HG03039 (cell line): Measurements from ENCODE around the gene IFITM10.

Experiments
- ATAC-seq: cut with Tn5 transposase; IDR thresholded peaks from one replicate; pipeline ENCODE4 v1.9.1; 2021; ENCODE audit warnings: mild to moderate bottlenecking, moderate library complexity; ENCODE audit not compliant: unreplicated experiment

IFITM10 gene

DNA sequence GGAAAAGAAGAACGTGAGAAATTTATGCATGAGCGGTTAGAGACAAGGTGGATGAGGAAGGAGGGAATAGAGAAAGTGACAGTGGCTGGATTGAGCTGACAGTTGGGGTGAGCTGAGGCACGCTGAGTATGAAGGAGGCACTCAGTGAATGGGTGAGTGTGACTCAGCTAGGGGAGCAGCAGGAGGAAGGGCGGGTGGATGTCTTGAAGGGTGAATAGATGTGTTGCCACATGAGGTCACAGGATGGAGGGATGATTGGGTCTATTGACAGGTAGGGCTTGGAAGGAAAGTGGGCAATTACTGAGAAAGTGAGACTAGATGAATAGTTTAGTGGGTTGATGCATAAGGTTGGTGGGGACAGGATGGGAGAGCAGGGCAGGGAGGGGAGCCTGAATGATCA lies 8.0 kb downstream of the IFITM10 start:
- no peak for ATAC-seq

DNA sequence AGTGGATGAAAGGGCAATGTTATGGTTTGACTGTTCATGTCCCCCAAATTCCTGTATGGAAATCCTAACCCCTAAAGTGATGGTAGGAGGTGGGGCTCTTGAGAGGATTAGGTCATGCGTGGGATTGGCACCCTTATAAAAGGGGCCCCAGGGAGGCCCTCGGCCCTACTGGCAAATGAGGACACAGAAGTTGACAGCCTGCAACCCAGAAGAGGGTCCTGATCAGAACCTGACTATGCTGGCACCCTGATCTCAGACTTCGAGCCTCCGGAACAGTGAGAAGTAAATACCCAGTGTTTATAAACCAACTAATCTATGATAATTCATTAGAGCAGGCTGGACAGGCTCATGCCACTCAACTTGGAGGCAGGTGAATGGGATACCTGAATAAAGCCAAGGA lies 8.7 kb downstream of the IFITM10 start:
- no peak for ATAC-seq

DNA sequence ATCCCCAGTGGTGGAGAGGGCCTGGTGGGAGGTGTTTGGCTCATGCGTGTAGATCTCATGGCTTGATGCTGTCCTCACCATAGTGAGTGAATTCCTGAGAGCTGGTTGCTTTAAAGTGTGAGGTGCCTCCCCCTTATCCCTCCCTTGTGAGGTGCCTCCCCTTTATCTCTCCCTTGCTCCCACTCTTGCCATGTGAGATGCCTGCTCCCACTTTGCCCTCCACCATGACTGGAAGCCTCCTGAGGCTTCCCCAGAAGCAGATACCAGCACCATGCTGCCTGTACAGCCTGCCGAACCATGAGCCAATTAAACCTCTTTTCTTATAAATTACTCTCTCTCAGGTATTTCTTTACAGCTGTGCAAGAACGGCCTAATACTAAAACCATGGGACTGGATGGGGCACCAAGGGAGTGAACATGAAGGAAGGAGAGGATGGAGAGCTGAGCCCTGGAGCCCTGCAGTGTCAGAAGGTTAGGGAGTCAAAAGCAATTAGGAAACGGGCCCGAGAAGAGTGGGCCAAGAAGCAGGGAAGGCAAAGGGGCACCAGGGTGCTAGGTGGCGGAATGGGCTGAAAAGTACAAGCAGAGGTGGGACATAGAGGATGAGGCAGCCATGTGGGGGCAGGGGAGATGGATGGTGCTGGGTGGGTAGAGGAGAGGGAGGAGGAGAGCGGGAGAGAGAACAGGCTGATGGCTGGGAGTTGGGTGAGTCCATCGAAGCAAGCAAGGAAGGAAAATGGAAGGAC lies 9.4 kb downstream of the IFITM10 start:
- no peak for ATAC-seq

DNA sequence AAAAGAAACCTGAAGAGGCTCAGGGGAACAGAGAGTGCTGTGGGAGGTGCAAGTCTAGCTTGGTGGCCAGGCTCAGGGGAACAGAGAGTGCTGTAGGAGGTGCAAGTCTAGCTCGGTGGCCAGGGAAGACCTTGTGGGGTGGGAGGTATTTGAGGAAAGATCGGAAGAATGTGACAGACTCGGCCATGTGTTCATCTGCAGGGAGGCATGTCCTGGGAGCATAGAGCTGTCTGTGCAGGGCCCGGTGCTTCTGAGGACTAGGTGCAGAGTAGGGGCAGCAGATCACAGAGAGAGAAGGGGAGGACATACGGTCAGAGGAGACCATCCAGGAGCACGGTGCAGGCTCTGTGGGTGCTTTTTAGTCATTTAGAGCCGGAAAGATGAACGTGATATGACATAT lies 10.8 kb downstream of the IFITM10 start:
- ATAC-seq, result no peak

DNA sequence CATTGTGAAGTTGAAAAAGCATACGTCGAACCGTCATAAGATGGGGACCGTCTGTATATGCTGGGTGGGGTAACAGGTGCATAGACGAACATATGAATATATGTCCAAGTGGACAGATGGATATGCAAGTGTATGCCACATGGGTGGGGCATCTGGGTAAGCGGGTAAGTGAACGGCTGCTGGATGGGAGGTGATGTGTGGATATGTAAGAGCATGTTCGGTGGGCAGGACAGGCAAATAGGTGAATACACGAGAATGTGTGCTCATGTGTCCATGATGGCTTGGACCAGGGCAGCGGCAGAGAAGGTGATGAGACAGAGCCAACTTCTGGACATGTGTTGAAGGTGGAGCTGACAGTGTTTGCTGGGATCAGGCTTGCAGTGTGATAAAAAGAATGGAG lies 12.0 kb downstream of the IFITM10 start:
- ATAC-seq, result no peak

DNA sequence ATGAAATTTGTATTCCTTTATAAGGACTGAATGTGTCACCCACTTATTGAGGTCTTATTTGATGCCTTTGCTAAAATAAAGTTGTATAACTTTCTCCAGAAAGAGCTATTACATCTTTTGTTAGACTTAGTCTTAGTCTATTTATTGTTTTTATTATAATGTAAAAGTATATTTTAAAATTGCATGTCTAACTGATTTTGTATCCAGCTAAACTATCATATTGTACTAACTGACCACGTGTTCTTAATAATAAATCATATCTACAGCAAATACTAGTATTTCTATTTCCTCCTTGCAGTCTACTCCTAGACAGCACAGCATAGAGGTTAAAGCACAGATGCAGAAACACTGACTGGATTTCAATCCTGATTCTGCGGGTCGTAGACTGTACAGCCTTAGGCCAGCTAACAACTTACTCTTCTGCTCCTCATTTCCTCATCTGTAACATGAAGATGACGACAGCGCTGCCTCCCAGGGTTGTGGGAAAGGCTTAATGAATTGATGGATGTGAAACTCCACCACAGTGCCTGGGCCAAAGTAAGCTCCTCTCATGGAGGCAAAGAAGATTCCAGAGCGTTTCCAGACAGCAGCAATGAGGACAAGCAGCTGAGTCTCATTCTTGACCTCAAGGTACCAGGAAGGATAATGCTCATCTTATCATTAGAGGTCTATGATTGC lies 13.2 kb downstream of the IFITM10 start:
- no peak for ATAC-seq

DNA sequence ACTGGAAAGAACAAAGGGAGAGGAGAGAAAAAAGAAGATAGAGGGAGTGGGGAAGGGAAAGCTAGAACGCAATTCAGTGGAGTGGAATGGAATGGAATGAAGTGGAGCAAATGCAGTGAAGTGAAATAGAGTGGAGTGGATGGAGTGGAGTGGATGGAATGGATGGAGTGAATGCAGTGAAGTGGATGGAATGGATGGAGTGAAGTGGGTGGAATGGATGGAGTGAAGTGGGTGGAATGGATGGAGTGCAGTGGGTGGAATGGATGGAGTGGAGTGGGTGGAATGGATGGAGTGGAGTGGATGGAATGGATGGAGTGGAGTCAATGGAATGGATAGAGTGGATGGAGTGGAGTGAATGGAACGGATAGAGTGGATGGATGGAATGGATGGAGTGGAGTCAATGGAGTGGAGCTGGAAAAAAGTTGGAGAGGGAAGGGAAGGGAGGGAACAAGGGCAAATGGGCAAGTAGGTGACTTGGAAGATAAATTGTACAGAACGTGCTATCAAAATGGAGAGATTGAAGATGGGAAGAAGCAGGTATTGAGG lies 13.9 kb downstream of the IFITM10 start:
- ATAC-seq, result no peak

DNA sequence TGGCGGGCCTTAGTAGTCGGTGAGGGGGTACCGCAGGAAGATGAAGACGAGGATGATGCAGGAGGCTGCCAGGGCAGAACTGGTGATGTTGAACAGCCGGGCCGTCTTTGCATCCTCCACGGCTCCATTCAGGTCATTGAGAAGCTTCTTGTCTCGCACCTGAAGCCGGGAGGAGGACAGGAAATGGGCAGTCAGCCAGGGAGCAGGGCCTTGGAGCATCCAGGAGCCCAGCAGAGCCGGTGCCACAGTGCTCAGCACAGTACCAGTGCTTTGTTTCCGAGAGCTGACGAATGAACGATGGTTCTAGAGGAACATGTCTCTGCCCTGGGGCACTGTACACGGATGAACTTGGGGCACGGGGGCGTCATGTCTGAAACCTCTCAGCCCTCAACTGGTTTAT lies 15.1 kb downstream of the IFITM10 start:
- ATAC-seq, result no peak

DNA sequence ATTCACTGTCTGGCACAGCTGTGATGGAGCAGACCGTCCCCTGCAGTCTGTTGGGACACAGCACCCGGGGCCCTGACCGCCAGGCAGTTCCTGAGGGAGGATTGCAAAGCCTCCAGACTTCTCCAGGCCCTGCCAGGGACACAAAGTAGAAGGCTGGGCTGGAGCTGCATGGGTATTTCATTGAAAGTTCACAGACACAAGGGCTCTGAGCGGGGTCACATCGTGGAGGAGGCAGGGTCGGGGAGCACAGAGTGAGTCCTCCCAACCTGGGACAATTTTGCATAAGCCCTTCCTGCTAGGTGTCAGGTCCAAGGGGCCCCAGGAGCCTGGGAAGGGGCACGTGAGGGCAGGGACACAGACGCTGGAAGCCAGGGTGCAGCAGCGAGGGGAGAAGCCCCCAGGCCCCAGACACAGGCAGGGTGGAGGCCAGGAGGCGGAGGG lies 15.7 kb downstream of the IFITM10 start:
- ATAC-seq, result no peak

DNA sequence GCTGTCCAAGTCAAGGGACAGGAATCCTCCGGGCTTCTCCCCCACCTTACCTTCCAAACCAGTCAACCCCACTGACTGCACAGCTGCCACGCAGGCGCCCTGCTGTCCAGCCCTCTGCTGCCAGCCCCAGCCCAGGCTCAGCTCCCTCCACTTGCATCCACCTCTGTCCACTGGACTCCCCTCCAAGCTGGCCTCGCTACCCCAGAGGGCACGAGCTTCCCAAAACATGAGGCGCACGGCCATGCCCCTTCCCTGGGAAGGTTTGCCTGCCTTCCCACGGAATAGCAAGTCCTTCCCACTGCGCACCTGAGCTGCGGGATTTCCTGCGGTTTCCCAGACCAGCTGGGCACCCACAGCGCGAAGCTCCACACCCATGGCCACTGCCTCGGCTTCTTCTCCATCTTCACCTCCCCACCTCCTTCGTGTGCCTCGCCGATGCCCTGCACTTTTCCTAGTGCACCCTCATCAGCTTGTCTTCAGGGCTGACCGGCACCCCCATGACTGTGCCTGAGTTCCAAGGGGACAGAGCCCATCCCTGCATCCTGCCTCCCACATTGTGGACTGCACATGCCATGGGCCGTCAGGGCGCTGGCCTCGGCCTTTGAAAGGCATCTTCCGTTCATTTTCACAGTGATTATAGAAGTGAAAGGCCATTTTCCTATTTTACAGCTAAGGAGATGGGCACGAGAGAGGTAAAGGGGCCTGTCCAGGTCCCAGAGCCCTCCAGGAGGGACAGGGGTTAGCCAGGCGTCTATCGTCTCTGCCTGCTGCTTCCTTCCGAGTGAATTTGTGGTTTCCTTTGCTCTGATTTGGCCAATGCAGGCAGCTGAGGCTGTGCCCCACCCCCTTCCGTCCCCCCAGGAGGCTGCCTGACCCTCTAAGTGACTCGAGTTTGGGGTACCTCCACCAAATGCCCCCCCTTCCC lies 16.4 kb downstream of the IFITM10 start:
- ATAC-seq, result no peak

DNA sequence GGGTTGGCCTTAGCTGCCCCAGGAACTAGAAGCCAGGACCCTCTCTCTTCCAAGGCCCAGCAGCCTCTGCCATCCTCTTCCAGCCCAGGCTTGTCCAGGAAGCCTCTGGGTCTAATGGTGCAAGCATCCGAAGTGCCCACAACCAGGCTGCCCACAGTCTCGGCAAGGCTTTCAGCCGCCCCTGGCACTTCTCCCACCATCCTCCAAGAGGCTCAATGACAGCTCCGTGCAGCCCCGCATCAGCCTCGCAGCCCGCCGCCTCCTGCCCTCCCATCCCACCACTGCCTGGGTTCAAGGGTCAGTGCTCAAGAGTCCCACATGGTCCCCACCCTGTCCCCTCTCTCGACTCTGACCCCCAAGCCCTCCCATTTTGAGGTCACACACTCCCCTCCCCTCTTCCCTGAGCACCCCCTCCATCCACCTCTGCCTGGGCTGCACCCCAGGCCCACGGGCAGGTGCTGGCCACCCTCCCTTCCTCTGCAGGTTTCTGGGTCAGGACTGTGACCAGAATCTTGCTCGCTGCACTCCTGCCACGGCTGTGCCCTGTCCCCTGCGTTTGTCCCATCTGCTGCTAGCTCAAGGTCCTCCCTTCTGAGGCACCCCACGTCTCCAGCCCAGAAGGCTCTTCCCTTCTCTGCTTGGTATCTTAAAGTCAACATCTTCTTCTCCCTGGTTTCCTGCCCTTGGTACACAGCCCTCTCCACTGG lies 17.2 kb downstream of the IFITM10 start:
- ATAC-seq, result no peak

DNA sequence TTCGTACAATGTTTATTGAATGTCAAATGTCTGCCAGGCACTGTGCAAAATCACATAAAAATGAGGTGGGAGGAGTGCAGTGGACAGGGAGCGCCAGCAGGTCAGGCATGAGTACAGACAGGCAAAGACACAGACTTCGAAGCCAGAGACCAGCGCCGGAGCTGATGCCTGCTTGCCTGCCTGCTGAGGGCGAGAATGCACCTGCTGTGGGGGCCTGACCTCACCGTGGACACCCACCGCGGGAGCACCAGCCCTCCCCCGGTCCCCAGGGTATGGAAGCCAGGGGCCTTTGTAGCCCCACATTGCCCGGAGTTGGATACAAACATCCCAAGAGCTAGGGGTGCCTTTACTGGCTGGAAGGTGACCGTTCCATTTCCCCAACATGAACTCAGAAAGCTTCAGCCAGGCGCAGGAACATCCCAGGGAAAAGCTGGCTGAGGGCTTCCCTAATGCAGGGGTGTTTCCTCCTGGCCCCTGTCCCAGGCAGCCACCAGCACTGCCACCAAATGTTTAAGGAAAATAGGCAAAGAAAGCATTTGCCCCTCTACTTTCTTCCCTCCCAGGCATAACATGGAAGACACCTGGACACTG lies 17.9 kb downstream of the IFITM10 start:
- no peak for ATAC-seq

DNA sequence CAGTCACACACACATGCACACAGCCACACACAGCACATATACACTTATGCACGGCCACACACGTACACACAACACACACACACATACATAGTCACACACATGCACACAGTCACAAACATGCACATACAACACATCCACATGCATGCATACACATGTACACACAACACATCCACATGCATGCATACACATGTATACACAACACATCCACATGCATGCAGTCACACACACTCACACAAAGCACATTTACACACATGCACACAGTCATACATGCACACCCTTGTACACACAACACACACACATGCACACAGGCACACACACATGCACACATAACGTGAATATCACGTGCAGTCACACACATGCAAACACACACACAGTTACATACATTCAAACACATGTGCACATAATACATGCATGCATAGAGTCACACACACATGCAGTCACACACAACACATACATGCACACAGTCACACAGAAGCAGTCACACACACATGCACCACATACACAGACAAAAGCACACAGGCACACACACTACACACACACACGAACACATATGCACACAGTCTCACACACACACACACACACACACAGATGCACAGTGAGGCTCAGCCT lies 18.8 kb downstream of the IFITM10 start:
- no peak for ATAC-seq

DNA sequence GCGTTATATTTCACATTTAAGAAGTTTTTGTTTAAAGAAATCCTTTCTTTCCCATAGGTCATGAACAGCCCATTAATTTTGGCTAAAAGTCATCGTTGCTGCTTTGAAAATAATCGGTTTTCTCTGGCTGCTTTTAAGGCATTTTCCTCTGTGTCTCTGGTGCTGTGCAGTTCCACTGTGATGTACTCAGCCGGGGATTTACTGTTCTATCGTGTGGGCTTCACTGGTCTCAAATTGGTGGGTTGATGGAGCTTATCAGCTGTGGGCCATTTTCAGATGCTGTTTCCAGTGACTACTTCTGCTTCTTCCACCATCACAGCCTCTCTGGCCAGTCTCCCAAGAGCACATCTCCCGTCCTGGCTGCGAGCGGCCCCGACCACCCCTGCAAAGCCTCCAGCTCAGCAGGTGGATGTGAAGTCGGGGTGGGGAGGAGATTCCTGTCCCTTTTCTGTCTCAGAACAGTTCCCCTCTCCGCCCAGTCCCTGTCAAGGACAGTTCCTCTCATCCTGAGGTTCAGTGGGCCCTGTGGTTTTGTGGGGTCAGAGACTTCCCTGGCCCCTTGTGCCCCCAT lies 20.3 kb downstream of the IFITM10 start:
- no peak for ATAC-seq

DNA sequence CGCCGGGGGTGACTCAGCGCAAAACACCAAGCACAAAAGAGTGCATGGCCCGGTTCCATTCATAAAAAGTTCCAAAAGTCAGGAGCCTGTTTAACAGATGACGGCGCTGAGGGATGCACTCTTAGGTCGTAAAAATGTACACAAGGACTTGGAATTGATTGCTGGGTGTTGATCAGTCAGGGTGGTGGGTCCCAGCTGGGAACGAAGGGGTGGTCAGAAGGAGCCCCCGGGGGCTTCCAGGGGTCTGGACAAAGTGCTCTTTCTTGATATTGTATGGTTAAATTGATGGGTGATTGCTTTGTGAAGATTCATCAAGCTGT lies 20.7 kb downstream of the IFITM10 start:
- ATAC-seq, result no peak

DNA sequence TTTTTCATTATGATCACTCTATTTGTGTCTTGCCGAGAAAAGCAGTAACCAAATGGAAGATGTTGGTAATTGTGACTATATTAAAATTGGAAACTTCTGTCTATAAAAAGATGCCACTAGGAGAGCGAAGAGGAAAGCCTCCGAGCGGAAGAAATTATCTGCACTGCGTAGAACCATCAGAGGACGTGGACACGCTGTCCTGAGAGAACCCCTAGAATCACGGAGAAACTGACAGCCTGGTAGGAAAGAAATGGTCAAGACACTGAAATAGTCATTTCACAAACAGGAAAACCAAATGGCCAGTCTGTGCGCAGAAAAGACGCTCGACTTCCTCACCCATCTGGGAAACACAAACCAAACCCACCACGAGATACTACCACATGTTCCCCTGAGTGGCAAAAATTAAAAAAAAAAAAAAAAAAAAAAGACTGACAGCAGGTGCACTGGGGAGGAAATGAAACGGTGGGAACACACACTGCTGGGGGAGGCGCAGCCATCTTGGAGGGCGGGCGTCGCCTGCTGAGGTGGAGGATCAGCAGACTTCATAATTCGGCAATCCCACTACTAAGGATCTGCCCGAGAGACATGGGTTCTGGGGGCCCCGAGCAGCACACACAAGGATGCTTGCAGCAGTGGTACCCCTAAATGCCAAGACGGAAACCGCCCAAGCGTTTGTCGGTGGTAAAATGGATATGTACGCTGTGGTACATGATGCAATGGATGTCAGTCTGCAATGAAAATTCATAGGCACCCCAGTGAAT lies 21.3 kb downstream of the IFITM10 start:
- no peak for ATAC-seq

DNA sequence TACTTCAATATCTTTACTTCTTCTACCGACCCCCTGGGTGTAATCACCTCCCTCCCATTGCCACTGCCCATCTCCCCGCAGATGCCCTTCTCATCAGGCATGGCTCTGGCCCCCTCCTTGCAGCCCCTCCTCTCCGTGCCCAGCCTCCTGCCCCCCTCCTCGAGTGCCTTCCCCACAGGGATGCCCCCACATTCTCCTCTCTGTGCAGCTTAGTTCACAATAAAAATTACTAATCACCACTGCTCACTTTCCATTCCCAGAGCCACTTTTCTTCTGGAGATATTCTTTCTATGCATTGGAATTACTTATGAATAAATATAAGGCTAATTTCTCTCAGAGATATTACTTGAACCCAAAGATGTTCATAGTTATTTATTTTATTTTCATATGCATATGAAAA lies 22.1 kb downstream of the IFITM10 start:
- no peak for ATAC-seq

DNA sequence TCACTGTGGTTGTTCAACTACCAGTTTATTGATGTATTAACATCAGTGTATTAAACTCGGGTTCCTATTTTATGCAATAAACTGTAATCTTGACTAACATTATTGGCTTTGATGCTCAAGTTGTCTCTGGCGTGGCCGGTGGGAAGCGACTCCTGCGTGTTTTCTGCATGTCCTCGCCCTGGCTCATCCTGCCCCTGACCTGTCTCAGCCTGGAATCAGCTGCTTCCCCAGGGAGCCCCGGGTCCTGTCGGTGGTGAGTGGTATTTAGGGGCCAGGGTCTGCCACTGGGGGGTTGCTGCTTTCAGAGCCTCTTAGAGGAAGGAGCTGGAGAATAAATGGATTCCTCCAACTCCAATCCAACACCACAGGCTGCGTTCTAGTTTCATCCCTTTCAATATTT lies 22.5 kb downstream of the IFITM10 start:
- no peak for ATAC-seq

DNA sequence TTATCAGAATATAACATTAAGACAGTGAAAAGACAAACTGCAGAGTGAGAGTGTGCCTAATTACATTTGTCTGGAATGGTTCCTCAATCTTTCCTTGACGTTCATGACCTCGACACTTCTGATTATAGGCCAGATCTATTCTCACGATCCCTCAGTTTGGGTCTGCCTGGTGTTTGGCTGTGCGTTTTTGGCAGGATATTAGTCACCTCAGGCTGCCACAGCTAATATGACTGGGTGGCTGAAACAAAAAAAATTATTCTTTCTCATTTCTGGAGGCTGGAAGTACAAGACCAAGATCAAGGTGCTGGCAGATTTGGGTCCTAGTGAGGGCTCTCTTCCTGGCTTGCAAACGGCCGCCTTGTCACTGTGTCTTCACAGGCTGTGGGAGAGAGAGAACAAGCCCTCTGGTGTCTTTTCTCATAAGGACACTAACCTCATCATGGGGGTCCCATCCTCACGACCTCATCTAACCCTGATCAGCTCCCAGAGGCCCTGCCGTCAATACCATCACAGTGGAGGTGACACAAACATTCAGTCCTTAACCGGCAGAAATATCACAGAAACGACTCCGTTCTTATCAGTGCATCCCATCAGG lies 23.2 kb downstream of the IFITM10 start:
- ATAC-seq, result no peak
